Kidney epithelial cell (primary cell): Measurements from ENCODE around the gene MED13. TPM values are rescaled to one million over a fixed set of nuclear protein-coding genes. Genes with fewer than 3 reads are reported as not detected.

Source experiments
- DNase-seq: peaks from one replicate; pipeline ENCODE4 v3.0.0-alpha.2; 2010; ENCODE audit warnings: low read depth
- H3K27me3 ChIP-seq: 2 replicates; pipeline ENCODE4 v1.6.0; 2011; ENCODE audit warnings: low read length; ENCODE audit not compliant: control insufficient read depth, insufficient read depth
- H3K36me3 ChIP-seq: 2 replicates; pipeline ENCODE4 v1.5.1; 2011; ENCODE audit warnings: low read length; ENCODE audit not compliant: control insufficient read depth, insufficient read depth
- H3K4me3 ChIP-seq: 2 replicates; pipeline ENCODE4 v1.5.1; 2011; ENCODE audit warnings: low read depth, mild to moderate bottlenecking, control low read depth, low read length
- CTCF ChIP-seq: IDR thresholded peaks from 2 replicates; pipeline ENCODE4 v1.5.1; 2011; ENCODE audit warnings: mild to moderate bottlenecking, moderate library complexity, low read length, control low read depth, inconsistent platforms; ENCODE audit not compliant: insufficient read depth, poor library complexity, severe bottlenecking
- total RNA-seq: library from RNA; depleted of rRNA; stranded (reverse); fragments of >200 nt; gene quantifications from 2 replicates; pipeline ENCODE4 v1.2.3, GENCODE V29; 2015

Gene MED13
- total RNA-seq, 1 donor from 2014 or later: 33.8 TPM

GRCh38 chr17:62058611-62059010 lies 6.5 kb downstream of the MED13 start:
- no peak for DNase-seq
- Histone ChIP-seq H3K27me3 (no peaks in the 10 kb centered on the region), H3K36me3 (no peaks in the 10 kb centered on the region), H3K4me3 (no peak overlapping the region)
- no peak for TF ChIP-seq CTCF

- TF ChIP-seq CTCF: no peak
- Histone ChIP-seq H3K27me3 (no peaks in the 10 kb centered on the region), H3K36me3 (no peaks in the 10 kb centered on the region), H3K4me3 (no peak overlapping the region)
- DNase-seq: no peak
Observed at GRCh38 chr17:62057696-62058095, 7.4 kb downstream of the MED13 start.

GRCh38 chr17:62052765-62053338 lies 12.2 kb downstream of the MED13 start:
- no peaks in the 10 kb centered on the region for H3K27me3 ChIP-seq
- TF ChIP-seq CTCF: no peak
- H3K36me3 ChIP-seq: no peaks in the 10 kb centered on the region
- no peak for DNase-seq
- no peak overlapping the region for H3K4me3 ChIP-seq

- no peak overlapping the region for H3K4me3 ChIP-seq
- DNase-seq: no peak
- H3K36me3 ChIP-seq: no peaks in the 10 kb centered on the region
- no peak for TF ChIP-seq CTCF
- no peaks in the 10 kb centered on the region for H3K27me3 ChIP-seq
Observed at GRCh38 chr17:62051053-62051452, 14.0 kb downstream of the MED13 start.

- H3K36me3 ChIP-seq: no peaks in the 10 kb centered on the region
- no peaks in the 10 kb centered on the region for H3K27me3 ChIP-seq
- DNase-seq: no peak
- no peak overlapping the region for H3K4me3 ChIP-seq
- no peak for TF ChIP-seq CTCF
Observed at GRCh38 chr17:62049299-62049698, 15.8 kb downstream of the MED13 start.

- Histone ChIP-seq H3K36me3 (no peaks in the 10 kb centered on the region), H3K4me3 (no peak overlapping the region), H3K27me3 (no peaks in the 10 kb centered on the region)
- TF ChIP-seq CTCF: no peak
- no peak for DNase-seq
Observed at GRCh38 chr17:62048262-62048661, 16.8 kb downstream of the MED13 start.
